T-helper 1 cell treated with Interleukin-12 subunit alpha and Interleukin-12 subunit beta and Interleukin-4 antibody, amounts not matched to agents 30 ng/mL and 1 ng/mL, for 36 hours (primary cell): ENCODE measurements around the gene ASB10. TPM values are rescaled to one million over a fixed set of nuclear protein-coding genes. Genes with fewer than 3 reads are reported as not detected.

Experiments
- intact Hi-C: fragments of 100-400 bp; cut with micrococcal nuclease; formaldehyde crosslinking; loops from one replicate; pipeline ENCODE4 v1.15.1; 2024
- total RNA-seq: library from RNA; stranded (reverse); gene quantifications from 2 replicates; pipeline ENCODE4 v1.2.3, GENCODE V29; 2022

The ASB10 gene
- not detected in 2 replicates for total RNA-seq

DNA sequence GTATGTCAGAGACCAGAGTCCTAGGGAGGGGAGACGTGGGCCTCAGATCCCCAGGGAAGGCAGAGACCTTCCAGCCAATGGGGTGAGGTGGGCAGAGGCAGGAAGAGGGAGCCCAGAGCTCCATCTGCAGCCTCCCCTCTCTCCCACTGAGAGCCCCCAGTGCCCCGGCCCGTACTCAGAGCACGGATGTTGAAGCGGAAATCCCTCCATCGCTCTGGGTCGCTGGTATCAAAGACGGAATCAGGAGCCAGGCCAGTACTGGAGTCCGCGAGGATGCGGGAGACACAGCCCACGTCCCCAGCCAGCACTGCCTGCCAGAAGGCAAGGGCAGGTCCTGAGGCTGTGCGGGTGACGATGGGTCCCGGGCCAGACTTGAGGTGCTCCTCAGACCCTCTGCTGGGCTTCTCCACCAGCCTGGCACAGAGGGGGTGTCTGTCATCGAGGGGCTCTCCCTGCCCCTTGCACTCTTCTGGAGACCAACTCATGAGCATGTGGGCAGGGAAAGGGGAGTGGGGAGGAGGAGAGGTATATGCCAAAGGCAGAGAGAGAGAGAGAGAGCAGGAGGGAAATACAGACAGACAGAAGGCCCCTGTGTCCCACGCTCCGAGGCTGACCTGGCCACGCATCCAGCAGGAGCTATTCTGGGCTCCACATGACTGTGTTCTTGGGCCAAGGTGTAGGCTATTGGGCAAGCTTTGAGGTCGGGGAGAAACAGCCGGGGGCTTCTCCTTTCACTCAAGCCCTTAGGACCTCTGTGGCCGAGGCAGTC lies at the start of gene ASB10:
Gene ASB10 (minus strand): TSS at position 611 of the 769 bp plus-strand sequence. CDS start 120 bp downstream, at position 491.
- intact Hi-C loops = no loop called here

DNA sequence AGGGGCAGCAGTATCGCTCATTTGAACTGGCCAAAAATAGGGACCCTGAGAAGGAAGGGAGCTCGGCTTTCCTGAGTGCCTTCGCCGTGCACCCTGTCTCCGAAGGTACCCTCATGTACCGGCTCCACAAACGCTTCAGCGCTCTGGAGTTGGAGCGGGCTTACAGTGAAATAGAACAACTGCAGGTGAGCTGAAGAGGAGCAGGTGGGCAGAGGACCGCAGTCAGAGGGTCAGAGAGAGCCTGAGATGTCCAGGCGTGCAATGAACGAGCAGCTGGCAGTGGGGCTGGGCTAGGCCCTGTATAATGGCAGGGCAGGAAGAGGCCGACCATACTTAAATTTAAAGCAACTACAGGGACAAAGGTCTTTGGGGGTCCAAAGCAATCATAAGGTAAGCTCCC lies 49.4 kb upstream of the ASB10 start:
- intact Hi-C loops = no loop called here

DNA sequence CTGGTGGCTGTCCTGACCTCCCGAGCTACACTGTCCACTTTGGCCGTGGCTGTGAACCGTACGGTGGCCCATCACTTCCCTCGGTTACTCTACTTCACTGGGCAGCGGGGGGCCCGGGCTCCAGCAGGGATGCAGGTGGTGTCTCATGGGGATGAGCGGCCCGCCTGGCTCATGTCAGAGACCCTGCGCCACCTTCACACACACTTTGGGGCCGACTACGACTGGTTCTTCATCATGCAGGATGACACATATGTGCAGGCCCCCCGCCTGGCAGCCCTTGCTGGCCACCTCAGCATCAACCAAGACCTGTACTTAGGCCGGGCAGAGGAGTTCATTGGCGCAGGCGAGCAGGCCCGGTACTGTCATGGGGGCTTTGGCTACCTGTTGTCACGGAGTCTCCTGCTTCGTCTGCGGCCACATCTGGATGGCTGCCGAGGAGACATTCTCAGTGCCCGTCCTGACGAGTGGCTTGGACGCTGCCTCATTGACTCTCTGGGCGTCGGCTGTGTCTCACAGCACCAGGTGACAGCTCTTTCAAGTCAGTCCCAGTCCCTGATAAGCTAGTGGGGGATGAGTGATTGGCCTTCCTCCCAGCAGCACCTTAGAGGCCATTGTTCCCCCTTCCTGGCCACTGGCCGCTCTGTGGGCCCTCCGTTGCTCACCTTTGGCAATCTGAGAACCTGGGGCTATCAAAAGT lies 48.2 kb upstream of the ASB10 start:
- intact Hi-C loops = no loop called here

DNA sequence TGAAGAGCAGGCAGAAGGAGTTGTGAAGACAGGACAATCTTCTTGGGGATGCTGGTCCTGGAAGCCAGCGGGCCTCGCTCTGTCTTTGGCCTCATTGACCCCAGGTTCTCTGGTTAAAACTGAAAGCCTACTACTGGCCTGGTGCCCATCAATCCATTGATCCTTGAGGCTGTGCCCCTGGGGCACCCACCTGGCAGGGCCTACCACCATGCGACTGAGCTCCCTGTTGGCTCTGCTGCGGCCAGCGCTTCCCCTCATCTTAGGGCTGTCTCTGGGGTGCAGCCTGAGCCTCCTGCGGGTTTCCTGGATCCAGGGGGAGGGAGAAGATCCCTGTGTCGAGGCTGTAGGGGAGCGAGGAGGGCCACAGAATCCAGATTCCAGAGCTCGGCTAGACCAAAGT lies 46.8 kb upstream of the ASB10 start:
- intact Hi-C loops = loop anchor here (2.0 to 5.0 kb wide), 2 partner anchors 398 to 1609 kb away; no protein-coding TSS in a partner anchor

DNA sequence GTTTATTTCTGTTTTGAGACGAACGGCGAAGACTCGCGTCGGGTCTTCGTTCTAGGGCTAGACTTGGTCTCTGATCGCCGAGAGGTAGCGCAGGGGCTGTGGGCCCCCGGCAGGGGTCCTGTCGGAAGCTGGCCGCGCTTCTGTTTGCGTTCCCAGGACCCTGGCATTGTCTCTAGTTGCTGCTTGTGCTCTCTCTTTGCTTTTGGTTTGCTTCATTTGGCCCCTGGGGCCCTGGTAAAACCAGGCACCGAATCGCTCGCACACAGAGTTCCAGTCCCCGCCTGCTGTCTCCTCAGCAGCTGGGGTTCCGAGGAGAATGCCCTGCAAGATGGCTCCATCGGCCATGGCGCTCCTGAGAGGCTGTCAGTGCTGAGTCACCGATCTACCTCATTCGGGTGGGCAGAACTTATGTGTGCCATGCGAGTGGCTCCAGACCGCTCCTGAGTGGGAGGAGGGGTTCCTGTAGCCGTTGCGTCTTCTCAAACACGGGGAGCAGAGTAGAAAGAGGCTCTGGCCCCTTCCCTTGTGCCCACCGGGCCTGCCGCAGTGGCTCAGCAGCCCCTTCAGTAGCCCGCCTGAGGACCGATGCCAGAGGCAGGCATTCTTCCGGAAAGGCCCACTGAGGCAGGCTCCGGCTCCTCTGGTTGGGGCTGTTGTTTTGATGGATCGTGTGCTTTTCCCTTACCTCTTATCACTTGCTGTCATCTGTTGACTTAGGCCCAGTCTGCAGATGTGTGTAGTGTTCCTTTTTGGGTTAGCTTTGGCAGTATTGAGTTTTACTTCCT lies 46.1 kb upstream of the ASB10 start:
- intact Hi-C loops = loop anchor here (1.0 to 5.0 kb wide), 10 partner anchors 11 to 1608 kb away; partner anchors contain the start of genes ABCB8, NUB1, RHEB and TMUB1

DNA sequence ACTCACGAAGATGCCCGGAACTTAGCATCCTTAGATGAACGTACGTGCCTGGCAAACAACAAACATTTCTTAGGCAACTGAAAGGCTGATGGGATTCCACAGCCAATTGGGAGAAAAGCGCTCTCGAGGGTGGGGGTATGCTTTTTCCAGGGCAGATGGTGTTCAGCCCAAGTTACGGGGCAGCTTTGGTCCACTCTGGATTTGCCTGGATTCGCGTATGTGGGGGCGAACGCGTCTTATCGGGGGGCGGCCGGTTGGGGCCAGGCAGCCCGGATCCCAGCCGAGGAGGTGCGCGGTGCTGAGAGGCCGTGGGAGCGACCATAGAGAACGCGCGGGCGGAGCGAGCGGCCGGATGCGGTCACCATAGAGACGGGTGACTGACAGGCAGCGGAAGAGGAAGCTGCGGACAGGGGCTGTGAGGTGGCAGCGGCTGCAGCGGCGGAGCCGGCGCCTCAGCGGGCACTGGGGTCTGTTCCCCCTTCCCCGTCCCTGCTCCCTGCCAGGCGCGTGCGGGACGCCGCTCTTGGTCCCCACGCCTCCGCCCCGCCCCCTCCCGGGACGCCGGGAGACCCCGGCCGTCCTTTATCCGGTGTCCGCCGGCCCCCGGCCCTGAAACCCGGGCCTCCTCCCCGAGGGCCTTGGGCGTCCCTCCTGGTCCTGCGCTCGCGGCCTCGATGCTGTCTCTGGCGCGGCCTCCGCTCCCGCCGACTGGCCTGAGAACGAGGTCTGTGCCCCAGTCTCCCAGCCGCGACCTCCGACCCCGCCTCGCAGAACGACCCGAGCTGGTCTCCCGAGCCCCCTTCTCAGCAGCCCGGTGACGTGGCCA lies 45.3 kb upstream of the ASB10 start, which contains the start of gene CHPF2:
Gene CHPF2 (plus strand): TSS at position 393 of the 826 bp plus-strand sequence. CDS start 1,529 bp downstream, outside the sequence.
- intact Hi-C loops = loop anchor here (1.0 to 5.0 kb wide), 10 partner anchors 12 to 1608 kb away; partner anchors contain the start of genes ABCB8, NUB1, RHEB and TMUB1

GRCh38 chr7:151231080-151231479 lies 44.0 kb upstream of the ASB10 start:
- intact Hi-C loops = loop anchor here (5.0 kb wide), 1 partner anchor 401 kb away; no protein-coding TSS in a partner anchor

DNA sequence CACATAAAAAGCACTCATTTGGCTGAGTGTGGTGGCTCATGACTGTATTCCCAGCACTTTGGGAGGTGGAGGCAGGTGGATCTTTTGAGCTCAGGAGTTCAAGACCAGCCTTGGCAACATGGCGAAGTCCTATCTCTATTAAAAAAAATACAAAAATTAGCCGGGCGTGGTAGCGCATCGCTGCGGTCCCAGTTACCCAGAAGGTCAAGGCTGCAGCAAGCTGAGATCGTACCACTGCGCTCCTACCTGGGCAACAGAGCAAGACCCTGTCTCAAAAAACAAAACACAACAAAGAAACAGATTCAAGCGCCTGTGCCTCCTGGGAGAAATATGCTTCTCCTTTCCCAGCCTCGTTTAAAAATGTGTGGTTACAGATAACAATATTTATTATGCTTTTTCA lies 42.2 kb upstream of the ASB10 start:
- intact Hi-C loops = loop anchor here (5.0 kb wide), 1 partner anchor 1512 kb away; no protein-coding TSS in a partner anchor

GRCh38 chr7:151228024-151228866 lies 41.2 kb upstream of the ASB10 start:
- intact Hi-C loops = loop anchor here (5.0 kb wide), 1 partner anchor 1511 kb away; no protein-coding TSS in a partner anchor

- intact Hi-C loops = loop anchor here (1.0 to 5.0 kb wide), 14 partner anchors 17 to 1510 kb away; partner anchors contain the start of genes ABCB8, ATP6V0E2, NUB1 and TMUB1
Observed at GRCh38 chr7:151226875-151227782, 40.1 kb upstream of the ASB10 start, which contains the start of gene ABCF2. TSS of gene ABCF2 (minus strand) at chr7:151227205. CDS start at chr7:151226458, 747 bp downstream.

GRCh38 chr7:151226560-151226874 lies 39.5 kb upstream of the ASB10 start:
- intact Hi-C loops = loop anchor here (5.0 kb wide), 1 partner anchor 1509 kb away; no protein-coding TSS in a partner anchor

- intact Hi-C loops = loop anchor here (5.0 kb wide), 1 partner anchor 1509 kb away; no protein-coding TSS in a partner anchor
Observed at GRCh38 chr7:151225948-151226510, 39.0 kb upstream of the ASB10 start.

DNA sequence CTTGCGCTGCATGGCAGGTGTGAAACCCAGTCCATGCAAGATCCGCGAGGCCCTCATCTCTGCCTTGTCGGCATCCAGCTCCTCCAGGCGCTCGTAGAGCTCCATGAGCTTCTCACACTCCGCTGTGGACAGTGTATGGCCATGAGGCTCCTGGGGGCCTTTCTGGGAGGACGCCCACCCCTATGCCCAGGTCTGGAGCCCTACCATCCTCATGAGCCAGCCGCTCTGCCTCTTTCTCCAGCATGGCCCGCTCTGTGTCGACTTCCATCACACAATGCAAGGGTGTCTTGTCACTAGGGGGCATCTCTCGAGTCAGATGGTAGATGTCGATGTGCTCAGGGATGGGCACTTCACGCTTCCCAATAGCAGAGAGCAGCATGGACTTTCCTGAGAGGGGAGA lies 36.7 kb upstream of the ASB10 start:
- intact Hi-C loops = no loop called here

DNA sequence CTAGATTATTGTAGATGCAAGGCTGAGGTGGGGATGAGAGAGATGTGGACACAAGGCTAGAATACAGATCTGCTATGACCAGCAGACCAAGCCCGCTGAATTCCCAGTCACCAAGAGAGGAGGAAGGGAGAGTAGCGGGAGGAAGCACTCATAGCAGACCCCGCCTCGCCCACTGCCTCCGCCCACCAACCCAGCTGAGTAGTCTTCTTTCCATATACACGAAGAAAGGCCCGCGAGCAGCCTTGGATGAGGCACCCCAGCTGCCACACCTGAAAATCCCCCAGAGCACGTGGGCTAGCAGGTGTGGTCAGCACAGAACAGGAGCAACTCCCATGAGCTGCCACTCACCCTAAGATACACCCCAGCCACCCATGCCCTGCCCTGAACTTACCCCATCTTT lies 31.1 kb upstream of the ASB10 start:
- intact Hi-C loops = no loop called here

DNA sequence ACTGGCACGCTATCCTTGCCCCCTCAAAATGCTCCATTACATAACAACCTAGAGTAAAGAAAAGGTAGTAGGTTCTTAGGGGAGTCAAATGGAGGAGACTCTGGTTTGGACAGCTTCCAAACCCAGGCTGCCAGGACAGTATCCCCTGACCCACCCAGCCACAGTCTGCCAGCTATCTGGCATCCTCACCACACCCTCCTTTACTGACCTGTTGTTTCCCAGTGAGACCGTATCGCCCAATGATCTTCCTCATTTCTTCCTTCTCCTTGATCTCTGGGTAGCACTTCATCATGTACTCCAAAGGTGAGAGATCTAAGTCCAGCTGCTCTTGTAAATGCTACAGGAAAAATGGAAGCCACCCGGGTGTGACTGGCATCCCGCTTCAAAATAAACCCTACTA lies 28.3 kb upstream of the ASB10 start:
- intact Hi-C loops = no loop called here

GRCh38 chr7:151213826-151214225 lies 26.8 kb upstream of the ASB10 start:
- intact Hi-C loops = no loop called here

- intact Hi-C loops = no loop called here
Observed at GRCh38 chr7:151212626-151213025, 25.6 kb upstream of the ASB10 start.
